Fibroblast of villous mesenchyme (primary cell): ENCODE measurements around the gene TSC22D1. TPM values are rescaled to one million over a fixed set of nuclear protein-coding genes. Genes with fewer than 3 reads are reported as not detected.

Experiments used
- DNase-seq: peaks from one replicate; pipeline ENCODE4 v3.0.0-alpha.2; 2010; ENCODE audit warnings: low read depth
- H3K4me3 ChIP-seq: 2 replicates; pipeline ENCODE4 v1.5.1; 2011; ENCODE audit warnings: low read depth, mild to moderate bottlenecking, low read length
- total RNA-seq: library from RNA; depleted of rRNA; stranded (reverse); fragments of >200 nt; gene quantifications from 2 replicates; pipeline ENCODE4 v1.2.3, GENCODE V29; 2012
- TF ChIP-seq, protein P1 (sequence below): IDR thresholded peaks from 2 replicates; pipeline ENCODE4 v1.5.1; 2012; ENCODE audit warnings: low read depth, mild to moderate bottlenecking, low read length; ENCODE audit not compliant: insufficient read depth

TSC22D1 gene
- total RNA-seq, 1 donor, result 54.8 TPM

DNA sequence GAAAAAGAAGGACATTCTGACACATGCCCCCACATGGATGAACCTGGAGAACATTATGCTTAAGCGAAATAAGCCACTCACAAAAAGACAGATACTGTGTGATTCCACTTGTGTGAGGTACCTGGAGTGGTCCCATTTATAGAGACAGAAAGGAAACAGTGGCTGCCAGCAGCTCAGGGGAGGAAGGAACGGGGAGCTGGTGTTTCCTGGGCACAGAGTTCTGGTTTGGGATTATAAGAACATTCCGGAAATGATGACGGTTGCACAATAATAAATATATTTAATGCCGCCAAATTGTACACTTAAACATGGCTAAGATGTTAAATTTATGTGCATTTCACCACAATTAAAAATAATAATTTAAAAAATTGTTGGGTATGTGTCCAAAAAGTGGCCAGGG lies 169.5 kb downstream of the TSC22D1 start:
- TF ChIP-seq, protein P1, sequence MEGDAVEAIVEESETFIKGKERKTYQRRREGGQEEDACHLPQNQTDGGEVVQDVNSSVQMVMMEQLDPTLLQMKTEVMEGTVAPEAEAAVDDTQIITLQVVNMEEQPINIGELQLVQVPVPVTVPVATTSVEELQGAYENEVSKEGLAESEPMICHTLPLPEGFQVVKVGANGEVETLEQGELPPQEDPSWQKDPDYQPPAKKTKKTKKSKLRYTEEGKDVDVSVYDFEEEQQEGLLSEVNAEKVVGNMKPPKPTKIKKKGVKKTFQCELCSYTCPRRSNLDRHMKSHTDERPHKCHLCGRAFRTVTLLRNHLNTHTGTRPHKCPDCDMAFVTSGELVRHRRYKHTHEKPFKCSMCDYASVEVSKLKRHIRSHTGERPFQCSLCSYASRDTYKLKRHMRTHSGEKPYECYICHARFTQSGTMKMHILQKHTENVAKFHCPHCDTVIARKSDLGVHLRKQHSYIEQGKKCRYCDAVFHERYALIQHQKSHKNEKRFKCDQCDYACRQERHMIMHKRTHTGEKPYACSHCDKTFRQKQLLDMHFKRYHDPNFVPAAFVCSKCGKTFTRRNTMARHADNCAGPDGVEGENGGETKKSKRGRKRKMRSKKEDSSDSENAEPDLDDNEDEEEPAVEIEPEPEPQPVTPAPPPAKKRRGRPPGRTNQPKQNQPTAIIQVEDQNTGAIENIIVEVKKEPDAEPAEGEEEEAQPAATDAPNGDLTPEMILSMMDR, result no peak
- DNase-seq, result no peak
- no peak overlapping the region for H3K4me3 ChIP-seq

DNA sequence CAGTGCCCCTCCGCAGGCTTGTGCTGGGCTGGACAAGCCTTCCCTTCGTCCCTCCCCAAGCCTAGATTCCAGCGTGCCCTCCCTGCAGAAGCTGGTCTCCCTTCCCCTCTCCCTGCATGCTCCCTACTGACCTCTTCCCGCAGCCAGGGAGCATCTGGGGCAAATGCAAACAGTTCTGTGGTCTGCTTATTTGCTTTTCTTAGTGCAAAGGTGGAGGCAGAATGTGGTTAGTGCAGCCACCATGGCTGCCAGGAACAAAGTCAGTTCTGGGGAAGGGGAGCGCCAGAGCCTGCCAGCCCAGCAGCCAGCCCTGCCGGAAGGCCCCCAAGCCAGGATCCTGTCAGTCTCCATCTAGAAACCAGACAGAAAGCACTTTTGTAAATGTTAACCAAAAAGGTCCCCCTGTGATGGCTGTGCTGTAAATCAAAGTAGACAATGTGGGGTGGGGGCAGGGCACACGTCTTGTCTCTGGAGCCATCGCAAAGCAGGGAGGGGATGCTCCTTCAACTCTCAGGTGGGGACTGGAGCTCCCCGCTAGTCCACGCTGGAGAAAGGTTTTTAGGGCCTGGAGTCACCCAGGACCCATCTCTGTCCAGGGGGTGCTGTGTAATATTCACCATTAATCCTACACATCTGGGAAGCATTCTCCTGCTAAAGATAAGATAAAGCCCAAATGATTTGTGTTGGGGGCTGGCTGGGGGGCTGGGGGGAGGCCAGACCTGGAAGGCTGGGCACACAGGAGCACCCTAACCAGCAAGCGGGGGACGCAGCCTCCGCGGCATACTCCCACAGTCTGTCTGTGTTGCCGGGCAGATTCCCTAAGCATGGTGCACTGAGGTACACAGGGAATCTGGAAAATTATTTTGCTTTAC lies 171.6 kb downstream of the TSC22D1 start:
- H3K4me3 ChIP-seq, result no peak overlapping the region
- TF ChIP-seq, protein P1, result no peak
- DNase-seq, result no peak

DNA sequence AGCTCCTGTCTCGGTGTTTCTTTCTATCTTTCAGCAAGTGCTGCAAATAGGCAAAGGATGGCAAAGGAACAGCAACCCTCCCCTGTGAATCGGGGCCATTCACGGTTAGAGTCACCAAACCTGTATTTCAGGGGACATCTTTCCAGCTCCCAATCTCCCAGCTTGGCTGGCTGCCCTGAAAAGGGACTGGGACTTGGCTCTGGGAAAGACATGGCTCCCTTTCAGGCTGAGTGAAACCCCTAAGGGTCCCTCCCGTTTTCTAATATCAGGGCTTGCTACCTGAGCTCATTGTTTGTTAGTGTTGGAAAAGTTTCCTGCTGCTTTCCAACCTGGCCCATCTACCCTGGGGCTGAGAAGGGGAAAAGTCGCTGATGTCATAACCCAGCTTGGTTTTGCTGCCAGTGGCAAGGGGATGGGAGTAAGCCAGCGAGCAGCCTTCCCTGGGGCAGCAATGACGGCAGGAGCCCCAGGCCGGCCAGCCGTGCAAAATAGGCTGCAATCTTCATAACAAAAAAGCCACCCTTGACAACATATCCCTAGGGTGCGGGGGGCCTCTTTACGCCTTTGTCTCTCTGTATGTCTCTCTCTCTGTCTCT lies 172.6 kb downstream of the TSC22D1 start:
- no peak for DNase-seq
- H3K4me3 ChIP-seq, result no peak overlapping the region
- TF ChIP-seq, protein P1, result no peak

DNA sequence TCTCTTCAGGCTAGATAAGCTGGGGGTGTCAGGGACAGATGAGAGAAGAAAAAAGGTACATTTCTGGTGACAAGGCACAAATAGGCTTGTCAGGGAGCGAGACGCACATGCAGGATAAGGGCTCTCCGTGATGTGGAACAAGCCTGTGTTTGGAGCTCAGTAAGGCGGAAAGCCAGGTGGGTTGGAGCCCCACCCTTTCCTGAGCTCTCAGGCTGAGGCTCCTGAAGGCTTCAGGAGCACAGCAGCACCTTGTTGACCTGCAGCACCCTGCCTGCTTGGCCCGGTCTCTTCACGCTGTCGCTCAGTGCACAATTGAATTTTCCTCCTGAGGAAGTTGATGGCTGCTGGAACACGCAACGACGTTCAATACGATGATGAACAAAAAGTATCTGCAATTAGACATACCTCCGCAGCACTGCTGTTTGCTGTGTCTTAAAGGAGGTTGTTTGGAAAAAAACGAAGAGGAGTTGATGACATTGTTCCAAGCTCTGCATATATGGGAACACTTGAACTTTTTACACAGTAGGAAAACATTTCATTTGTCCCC lies 173.2 kb downstream of the TSC22D1 start:
- TF ChIP-seq, protein P1, result no peak
- no peak for DNase-seq

DNA sequence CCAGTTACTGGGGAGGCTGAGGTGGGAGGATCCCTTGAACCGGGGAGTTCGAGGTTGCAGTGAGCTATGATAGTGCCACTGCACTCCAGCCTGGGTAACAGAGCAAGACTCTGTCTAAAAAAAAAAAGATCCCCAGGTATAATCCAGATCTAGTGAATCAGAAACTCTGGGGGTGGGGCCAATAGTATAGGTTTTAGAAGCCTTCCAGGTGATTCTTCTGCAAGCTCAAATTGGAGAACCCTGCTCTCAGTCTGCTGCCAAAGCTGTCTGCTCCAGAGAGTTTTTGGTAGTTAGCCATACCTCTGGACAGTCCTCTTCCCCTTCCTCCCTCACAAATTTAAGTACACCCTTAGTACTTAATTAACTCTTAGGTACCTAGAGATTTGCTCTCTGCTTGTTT lies 174.6 kb downstream of the TSC22D1 start:
- TF ChIP-seq, protein P1, result no peak
- H3K4me3 ChIP-seq, result no peak overlapping the region

More for the DNA sequence above, 173.2 kb downstream of the TSC22D1 start:
- H3K4me3 ChIP-seq, result no peak overlapping the region

DNA sequence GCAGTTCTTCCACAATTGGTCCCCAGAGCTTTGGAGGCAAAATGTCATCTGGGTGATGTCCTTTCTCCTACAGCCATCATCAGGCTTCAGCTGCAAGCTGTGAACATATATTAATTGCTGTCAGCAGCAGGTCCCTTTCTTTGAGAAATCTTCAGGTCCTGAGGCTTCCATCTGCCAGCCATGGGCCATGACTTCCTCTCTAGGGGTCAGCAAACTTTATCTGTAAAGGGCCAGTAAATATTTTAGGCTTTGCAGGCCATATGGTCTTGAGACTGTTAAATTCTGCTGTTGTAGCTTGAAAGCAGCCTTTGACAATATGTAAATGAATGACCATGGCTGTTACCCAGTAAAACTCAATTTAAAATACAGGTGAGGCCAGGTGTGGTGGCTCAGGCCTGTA lies 175.4 kb downstream of the TSC22D1 start:
- no peak overlapping the region for H3K4me3 ChIP-seq
- peak; percentile 63 for DNase-seq
- TF ChIP-seq, protein P1, result no peak

More for the DNA sequence above, 174.6 kb downstream of the TSC22D1 start:
- no peak for DNase-seq
